HG03159 (cell line): ENCODE measurements around the gene GPR89B.
"Not testable (repeated sequence)": the region's sequence is repeated elsewhere in the genome, so short reads cannot be mapped to it uniquely, and the experiment has no call there.

ENCODE experiments used
- ATAC-seq: cut with Tn5 transposase; IDR thresholded peaks from one replicate; pipeline ENCODE4 v1.9.1; 2021; ENCODE audit warnings: mild to moderate bottlenecking, moderate library complexity; ENCODE audit not compliant: unreplicated experiment

Gene GPR89B

DNA sequence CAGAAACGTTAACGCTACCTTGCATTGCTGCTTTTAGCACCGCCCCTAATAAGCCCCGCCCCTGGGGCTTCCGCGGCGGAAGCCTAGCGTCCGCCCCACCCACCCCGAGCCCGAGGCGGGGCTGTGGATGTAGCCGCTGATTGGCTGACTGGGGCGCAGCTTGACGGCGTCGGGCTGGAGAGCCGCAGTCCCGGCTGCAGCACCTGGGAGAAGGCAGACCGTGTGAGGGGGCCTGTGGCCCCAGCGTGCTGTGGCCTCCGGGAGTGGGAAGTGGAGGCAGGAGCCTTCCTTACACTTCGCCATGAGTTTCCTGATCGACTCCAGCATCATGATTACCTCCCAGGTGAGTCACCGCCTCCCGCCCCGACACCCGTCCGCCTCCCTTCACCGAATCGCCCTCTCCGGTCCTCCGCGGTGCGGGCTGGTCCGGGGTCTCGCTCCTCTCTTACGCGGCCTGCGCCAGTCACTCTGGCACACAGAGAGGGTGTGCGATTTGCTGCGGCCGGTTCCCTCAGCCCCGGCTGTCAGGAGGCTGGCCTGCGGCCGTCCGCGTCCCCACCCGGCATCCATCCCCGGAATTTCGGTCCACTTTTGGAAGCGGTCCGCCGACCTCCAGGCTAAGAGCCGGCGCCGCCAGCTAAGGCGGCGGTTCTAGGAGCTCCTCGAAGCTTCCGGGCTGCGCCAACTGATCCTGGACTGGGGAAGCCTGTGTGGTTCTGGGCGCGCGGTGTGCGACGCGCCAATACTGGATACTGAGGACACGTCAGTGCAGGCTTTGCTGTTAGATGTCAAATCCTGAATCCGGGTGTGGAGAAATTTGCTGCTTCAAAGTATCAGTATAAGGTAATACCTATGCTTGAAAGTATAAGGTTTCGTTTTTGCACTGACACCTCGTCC, at the start of gene GPR89B:
Gene GPR89B (plus strand): TSS at position 185 of the 897 bp plus-strand sequence. CDS start 117 bp downstream, at position 302.
- ATAC-seq: peak; percentile 95

DNA sequence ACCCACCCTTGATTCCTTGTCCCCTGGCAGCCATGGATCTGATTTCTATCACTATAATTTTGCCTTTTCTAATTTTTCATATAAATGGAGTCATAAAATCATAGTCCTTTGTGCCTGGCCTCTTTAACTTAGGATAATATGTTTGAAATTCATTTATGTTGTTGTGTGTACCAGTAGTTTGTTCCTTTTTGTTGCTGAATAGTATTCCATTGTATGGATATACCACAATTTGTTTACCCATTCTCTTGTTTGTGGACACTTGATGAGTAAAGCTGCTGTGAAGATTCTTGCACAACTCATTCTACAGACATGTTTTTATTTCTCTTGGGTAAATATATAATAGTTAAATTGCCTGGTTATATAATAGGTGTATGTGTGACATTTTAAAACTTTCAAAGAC, 48.3 kb upstream of the GPR89B start:
- ATAC-seq: no peak

DNA sequence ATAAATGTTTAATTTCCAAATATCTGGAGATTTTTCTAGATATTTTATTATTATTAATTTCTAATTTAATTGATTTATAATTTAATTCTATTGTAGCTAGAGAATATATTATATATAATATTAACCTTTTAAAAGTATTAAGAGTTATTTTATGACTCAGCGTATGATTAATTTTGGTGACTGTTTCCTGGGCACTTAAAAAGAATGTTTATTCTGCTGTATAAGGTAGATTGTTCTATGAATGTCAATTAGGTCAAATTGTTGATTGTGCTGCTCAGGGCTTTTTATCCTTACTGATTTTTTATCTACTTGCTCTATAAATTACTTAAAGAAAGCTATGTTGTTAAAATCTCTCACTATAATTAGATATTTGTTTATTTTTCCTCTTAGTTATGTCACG, 45.7 kb upstream of the GPR89B start:
- ATAC-seq: no peak

DNA sequence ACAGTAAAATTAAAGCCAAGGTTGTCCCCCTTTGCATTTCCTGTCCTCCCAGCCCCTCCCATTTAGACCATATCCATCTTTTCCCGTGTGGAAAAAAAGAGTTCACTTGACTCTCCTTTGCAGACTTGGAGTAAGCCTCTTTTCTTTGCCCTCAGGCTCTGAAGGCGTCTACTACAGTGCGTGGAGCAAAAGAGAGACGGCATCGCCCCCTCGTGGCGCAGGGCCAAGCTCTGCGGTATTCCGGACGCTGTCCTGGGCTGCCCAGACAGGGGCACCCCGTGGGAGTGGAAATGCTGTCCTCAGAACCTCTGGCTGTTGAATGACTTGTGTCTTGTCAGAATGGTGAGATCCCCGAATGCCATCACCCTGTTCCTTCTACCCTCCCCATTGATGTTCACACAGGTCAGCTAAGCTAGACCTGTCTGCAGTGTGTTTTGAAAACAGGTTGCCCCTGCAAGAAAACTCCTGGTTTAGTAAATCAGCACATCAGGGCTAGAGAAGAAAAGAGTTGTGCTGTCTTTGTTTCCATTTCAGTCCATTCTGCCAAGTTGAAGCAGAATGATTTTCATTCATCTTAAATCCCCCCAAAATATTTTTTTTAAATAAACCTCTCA, 37.9 kb upstream of the GPR89B start:
- peak; percentile 73 for ATAC-seq

DNA sequence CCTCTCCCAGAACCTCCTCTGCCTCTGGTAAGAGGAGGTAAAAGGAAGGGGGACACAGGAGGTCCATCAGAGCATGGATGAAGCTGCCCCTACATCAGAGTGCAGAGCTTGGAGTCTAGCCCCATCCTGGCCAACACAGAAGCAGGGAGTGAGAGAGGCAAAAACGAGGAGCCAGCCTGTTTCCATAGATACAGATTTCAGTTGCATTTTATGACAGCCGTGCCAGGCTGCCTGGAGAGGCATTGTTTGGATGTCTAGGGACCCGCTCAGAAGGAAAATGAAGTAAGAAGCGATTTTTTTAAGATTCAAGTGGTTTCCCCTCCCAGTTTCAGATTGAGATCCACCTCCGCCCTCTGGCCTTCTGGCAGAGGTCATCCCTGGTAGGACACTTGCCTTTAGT, 37.1 kb upstream of the GPR89B start:
- ATAC-seq: no peak

DNA sequence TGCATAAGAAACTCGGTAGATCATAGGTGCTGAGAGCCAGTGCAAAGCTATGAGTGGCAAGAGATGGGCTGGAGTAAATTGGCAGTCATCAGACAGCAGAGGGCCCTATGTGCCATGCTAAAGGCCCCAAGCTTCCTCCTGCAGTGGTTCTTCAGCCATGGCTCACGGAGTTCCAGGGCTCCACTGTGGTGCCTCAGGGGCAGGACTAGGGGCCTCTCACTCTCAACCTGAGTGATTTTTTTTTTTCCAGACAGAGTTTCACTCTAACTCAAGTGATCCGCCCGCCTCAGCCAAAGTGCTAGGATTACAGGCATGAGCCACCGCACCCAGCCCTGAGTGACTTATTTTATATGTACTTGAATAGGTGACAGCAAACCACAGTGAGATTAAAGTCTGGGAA, 36.0 kb upstream of the GPR89B start:
- no peak for ATAC-seq

DNA sequence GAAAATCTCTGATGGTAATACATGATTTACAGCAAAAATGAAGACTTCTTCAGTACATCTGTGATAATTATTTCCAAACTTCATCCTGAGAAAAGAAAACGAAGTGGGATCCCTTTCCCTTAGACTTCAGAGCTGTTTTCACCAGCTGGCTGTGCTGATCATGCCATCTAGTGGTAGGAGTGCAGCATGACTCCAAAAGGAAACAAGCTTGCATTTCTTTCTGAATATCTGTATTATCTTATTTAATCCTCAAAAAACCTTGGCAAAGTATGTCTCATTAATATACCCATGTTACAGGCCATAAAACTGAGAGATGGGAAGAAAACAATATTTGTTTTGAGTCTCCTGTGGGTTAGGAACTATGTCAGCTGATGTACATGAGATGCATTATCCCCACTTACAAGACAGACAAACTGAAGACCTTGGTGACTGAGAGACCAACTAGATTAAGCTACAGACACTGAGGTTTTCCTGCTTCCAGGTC, 35.4 kb upstream of the GPR89B start:
- ATAC-seq: no peak

DNA sequence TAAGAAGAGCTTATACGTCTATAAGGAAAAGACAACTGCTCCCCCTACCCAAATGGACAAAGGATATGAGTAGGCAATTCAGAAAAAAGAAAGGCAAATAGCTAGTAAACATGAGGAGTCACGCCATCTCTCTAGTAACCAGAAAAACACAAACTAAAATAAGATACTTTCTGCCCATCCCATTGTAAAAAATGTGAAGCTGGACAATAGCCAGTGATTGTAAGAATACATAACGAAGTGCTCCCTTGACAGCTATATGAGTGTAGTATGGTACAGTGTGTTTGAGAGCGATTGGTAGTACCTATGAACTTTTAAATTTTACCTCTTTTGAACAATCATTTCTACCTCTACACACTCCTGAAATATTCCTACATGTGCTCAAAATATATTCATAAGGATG, 33.1 kb upstream of the GPR89B start:
- no peak for ATAC-seq

DNA sequence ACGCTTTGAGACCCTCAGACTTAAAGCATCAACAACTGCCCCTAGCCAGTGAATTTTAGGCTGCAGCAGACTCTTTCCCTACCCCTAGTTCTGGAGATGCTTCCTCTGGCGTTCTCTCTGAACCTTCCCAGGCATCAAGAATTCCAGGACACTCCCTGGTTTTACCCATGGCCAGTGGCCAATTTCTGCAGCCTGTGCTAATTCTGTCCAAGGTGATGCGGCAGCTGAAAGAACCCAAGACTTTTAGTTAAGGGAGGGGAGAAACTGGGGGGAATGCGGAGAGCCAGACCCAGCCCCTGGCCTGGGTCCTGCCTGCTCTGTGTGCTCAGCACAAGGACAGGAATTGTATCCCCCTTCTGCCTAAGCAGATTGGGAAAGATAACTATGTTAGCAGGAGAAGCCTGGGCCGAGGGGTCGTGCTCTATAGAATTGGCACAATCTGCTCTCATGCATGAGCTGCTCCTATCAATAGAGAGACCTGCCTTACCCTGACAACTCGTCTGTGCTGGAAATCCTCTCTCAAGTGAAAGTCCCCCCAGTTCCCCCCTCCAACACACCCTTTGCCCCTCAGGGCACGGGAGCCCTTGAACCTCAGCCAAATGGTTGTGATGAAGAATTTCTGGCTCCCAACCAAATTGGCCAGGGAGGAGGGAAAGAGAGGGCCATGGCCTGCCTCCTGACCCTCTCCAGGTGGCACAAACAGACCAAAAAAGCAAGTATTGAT, 31.0 kb upstream of the GPR89B start:
- no peak for ATAC-seq

DNA sequence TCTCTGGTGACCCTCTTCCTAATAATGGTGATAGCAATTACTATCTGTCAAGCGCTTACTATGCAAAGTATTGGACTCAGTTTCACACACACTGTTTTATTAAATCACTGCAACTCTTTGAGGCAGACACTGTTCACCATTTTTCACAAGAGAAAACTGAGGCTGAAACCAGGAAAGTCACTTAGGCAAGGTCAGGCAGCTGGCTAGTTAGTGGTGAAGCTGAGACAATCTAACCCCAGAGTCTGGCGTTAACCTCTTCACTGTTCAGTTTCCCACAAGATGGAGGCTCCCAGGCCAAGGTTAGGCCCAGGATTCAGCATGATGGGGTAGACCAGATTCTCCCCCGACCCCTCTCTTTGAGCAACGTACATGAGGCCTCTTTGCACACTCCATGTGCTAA, 30.4 kb upstream of the GPR89B start:
- ATAC-seq: no peak

DNA sequence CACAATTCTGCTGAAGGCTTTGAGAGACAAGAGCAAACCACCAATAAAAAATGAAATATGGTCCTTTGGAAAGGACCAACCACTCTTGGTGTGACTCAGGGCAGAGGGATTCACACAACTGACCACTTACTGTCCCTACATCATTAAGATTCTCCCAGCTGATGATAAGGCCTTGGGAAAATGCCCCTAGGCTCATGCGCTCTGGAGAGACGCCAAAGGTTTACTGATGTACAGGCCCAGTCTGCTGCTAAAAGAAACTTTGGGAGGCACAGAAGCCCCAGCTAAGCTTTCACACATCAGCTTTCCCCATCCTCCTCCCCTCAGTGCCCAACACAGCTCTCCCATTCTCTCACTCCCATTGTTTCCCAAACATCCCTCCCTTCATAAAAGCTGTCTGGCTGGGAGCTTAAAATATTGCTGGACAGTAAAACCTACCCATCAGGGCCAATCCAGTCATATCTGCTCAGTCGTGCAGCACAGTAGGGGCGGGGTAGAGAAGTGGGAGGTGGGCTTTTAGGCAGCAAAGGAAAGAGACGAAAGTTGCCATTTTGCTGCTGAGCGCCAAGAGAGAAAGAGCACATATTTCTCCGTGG, 25.9 kb upstream of the GPR89B start, which contains the start of gene GJA8:
Gene GJA8 (plus strand): TSS at position 543 of the 593 bp plus-strand sequence. CDS start 5,161 bp downstream, outside the sequence.
- no peak for ATAC-seq

DNA sequence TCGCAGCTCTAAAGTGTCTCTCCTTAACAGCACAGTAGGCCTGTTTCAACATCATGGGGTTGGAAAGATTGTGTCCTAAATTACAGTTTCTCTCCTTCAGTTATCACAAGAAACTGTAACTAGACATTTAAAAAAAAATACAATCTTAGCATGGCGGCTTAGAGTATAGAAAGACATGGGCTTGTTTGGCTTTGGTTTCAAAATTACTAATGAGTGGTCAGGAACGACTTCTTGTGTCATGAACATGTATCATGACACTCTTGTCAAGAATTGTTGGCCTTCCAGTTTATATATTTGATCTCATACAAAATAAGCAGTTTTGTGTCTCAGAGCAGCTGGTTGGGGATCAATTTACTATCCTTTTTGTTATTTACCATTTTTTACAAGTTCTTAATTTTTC, 23.5 kb upstream of the GPR89B start:
- ATAC-seq: no peak

DNA sequence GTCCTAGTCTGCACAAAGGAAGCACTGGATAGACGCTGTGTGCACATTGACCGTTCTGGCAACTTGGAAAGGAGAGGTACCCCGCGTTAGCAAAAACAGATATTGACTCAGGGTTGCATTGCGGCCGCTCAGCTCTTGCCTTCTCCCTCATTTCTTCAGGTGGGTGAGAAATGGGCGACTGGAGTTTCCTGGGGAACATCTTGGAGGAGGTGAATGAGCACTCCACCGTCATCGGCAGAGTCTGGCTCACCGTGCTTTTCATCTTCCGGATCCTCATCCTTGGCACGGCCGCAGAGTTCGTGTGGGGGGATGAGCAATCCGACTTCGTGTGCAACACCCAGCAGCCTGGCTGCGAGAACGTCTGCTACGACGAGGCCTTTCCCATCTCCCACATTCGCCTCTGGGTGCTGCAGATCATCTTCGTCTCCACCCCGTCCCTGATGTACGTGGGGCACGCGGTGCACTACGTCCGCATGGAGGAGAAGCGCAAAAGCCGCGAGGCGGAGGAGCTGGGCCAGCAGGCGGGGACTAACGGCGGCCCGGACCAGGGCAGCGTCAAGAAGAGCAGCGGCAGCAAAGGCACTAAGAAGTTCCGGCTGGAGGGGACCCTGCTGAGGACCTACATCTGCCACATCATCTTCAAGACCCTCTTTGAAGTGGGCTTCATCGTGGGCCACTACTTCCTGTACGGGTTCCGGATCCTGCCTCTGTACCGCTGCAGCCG, 20.3 kb upstream of the GPR89B start:
- no peak for ATAC-seq

DNA sequence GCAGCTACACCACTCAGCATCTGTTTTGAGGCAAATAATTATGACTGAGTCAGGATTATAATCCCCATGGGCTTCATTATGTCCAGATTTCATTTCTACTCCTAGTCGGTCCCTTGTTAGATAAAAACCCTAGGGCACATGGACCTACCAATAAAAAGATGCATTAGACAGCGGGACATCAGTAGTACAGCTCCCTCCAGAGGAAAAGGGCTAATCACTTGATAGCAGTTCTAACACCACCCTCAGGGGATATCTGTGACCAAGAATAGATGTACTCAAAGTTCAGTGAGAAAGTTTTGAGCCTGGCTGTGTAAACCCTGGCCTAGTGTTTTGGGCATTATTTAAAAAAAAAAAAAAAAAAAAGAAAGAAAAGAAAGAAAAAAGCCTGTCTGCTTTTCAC, 15.7 kb upstream of the GPR89B start:
- ATAC-seq: no peak

DNA sequence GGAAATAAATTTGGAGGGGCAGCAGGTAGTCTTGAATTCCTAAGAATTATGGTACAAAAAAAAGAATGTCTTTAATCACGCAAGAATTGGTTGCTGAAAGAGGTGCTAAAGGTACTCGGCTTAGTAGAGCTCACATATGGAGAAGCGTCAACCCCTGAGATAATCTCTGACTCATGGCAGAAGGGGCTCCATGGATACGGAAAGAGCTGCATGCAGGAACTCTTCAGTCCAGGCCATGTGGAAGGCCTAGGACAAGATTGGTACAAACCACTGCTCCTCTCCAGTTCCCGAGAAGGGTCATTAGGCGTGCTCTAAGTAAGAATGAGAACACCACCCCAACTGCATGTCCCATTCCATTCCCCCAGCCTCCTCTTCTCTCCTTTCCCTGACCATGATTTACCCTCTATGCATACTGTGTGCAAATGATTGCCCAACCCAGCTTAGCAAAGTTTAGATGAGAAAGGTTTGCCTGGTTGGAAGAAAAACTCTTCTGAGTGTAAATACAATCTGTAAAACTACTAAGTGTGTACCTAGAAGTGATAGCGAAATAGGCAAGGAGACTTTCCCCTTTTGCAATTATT, 14.8 kb upstream of the GPR89B start:
- ATAC-seq: no peak

DNA sequence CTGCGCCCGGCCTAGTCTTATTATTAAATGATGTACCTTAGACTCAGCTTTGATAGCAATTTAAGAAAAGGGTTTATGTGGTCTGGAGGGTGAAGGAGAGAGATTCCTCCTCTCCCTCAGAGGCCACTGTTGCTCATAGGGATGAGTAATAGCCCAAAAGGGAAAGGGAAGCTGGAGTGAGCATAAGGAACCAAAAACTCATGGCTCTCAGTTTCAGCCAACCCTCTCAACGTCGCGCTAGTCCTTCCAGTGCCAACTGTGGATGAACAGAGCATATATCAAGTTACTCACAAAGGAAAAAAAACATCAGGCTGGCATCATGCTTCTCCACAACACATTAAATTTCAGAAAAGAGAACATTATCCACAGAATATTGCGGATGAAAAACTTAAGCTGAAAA, 8.3 kb upstream of the GPR89B start:
- no peak for ATAC-seq

DNA sequence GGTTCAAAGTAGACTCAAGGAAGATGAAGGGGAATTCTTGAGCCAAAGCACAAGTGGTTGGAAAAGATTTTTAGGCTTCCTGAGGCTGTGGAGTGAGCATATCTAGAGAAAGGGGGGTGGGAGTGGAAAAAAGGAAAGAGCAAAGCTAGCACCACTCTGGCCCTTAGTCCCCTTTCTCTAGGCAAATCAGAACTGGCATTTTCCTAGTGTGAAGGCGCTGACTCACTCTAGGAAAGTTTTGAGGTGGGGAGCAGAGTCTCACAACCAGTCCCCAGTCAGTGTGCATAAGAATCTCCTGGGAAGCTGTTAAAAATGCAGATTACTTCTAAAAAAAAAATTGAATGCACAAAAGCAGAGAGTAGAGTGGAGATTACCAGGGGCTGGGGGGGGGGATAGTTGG, 3.4 kb upstream of the GPR89B start:
- ATAC-seq: no peak

DNA sequence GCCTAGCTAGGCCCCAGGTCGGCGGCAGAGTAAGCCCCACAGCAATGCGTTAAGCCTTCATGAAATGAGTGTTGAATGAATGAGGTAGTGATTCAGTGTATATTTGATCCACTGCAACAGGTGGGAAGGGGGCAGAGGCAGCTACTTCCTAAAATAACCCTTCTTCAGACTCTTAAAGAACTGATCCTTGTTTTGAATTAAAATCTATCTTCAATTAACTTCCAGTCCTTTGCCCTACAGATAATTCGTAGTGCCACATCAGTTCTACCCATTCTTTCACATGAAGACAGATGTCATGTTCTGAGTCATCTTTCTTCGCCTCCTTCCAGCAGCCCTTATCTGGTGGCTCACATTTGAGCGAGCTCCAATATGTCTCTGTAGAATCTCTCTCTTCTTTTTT, 1.0 kb upstream of the GPR89B start:
- not testable (repeated sequence) for ATAC-seq

DNA sequence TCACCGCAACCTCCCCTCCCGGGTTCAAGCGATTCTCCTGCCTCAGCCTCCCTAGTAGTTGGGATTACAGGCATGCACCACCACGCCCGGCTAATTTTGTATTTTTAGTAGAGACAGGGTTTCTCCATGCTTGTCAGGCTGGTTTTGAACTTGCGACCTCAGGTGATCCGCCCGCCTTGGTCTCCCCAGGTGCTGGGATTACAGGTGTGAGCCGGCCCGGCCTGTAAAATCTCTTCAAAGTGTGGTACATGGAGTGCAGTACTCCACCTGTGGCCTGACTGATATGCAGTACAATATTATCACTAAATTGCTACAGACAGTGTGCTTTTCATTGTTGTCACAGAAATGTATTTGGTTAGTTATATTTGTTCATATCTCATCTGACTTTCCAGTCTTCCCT, 531 bp upstream of the GPR89B start:
- ATAC-seq: not testable (repeated sequence)

DNA sequence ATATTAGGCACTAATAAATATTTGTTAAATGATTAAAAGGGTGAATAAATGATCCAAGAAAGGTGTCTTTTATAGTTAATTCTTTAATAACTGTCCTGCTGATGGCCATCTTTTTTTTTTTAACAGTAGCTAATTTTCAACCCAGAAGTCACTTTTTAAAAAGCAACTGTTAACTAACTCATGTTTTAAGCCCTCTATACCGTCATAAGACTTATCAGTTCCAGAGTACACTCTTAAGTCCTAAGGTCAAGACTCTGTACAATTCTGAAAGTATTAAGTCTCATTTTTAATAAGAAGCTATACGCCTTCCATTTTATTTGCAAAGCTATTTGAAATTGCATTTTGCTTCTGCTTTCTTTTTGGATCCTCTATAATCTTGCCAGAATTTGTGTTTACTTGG, 2.9 kb downstream of the GPR89B start:
- ATAC-seq: not testable (repeated sequence)
